Measurements from ENCODE around the gene TBC1D16. TPM values are rescaled to one million over a fixed set of nuclear protein-coding genes. Genes with fewer than 3 reads are reported as not detected.

TBC1D16 gene
- total RNA-seq, 1 donor from 2014 or later, result 1.4 TPM

DNA sequence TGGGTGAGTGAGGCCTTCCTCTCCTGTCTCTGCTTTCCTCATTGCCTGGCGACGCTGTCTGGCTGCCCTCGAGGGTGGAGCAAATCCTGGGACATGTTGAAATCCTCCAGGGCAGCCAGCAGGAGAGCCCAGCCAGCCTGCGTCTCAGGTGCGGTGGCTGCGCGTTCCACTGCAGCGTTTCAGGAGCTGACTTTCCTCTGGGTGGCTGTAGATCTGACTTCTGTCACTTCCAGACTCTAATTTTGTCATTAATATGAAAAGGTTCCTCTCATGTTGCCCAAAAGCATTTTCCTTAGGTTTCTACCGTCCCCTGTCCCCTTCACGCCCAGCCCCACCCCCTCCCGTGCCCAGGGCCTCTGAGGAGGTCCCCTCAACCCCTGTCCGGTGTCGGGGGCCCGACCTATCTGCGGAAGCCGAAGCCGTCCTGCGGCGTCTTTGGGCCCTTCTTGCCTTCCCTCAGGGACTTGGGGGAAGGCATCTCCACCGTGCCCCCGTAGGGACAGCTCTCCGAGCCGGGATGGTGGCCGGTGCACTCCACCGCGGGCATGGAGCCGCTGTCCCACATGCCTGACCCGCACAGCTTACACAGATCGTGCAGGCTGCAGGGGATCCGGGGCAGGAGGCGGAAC is 95.1 kb downstream of the TBC1D16 start:
- H3K27ac Mint-ChIP-seq, result no peak overlapping the region
- H3K9me3 Mint-ChIP-seq, result no peaks in the 10 kb centered on the region
- intact Hi-C loops (cut with micrococcal nuclease), result no loop called here
- no peaks in the 10 kb centered on the region for H3K36me3 Mint-ChIP-seq (ENCODE audit: low read depth)
- H3K4me1 Mint-ChIP-seq (ENCODE audit: low read depth), result peaks cover 4% of the 10 kb centered on the region
- no peak for DNase-seq (ENCODE audit: low spot score)
- peaks cover 6% of the 10 kb centered on the region for H3K27me3 Mint-ChIP-seq (ENCODE audit: low read depth)
- no peak overlapping the region for H3K4me3 Mint-ChIP-seq (ENCODE audit: low read depth)

DNA sequence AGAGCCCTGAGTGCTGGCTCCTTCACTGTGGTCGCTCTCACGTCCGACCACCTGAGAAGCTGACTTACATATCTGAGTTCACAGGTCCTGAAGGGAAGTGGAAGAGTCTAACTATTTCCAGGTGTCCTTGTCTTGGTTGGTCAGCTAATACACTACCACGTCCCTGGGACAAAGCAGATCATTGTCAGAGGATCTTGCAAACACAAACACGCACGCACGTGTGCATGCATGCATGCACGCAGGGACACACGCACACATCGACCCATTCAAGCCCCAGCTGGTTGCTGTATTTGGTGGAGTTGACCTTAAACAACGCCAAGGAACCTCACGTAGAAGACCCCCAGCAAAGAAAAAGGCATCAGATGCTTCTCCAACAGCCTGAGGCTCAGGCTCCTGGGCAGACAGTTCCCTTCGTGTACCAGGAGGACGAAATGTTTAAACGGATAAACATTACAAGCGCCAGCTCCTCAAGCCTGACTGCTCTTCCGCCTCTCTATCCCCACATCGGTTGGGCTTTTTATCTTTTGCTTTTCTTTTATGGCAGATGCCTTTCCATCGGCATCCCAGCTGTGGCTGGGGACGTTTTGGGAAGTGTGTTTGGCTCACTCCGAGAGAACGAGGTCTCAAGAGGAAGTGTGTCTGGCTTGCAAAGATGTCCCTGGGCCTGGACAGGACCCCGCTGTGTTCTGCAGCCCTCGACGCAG is 95.8 kb downstream of the TBC1D16 start:
- Mint-ChIP-seq H3K27ac (no peak overlapping the region), H3K4me1 (ENCODE audit: low read depth) (peaks cover 4% of the 10 kb centered on the region), H3K27me3 (ENCODE audit: low read depth) (peaks cover 6% of the 10 kb centered on the region), H3K9me3 (no peaks in the 10 kb centered on the region), H3K36me3 (ENCODE audit: low read depth) (no peaks in the 10 kb centered on the region), H3K4me3 (ENCODE audit: low read depth) (no peak overlapping the region)
- intact Hi-C loops (cut with micrococcal nuclease), result no loop called here
- no peak for DNase-seq (ENCODE audit: low spot score)

DNA sequence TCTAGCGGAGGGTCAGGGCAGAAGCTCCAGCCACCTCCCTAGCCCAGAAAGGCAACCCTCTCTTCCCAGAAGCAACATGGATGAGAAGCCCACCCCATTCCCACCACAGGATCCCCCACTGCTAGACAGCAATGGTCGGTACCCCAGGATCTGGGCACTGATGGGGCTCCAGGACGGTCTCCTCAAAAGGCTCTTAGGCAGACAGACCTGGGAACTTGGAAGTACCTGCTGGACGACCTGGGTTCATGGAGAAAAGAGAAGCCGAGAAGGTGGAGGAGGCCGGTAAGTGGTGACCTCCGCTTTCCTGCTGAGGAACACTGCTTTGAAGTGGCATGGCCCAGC is 96.6 kb downstream of the TBC1D16 start:
- H3K9me3 Mint-ChIP-seq, result no peaks in the 10 kb centered on the region
- peaks cover 10% of the 10 kb centered on the region for H3K27me3 Mint-ChIP-seq (ENCODE audit: low read depth)

DNA sequence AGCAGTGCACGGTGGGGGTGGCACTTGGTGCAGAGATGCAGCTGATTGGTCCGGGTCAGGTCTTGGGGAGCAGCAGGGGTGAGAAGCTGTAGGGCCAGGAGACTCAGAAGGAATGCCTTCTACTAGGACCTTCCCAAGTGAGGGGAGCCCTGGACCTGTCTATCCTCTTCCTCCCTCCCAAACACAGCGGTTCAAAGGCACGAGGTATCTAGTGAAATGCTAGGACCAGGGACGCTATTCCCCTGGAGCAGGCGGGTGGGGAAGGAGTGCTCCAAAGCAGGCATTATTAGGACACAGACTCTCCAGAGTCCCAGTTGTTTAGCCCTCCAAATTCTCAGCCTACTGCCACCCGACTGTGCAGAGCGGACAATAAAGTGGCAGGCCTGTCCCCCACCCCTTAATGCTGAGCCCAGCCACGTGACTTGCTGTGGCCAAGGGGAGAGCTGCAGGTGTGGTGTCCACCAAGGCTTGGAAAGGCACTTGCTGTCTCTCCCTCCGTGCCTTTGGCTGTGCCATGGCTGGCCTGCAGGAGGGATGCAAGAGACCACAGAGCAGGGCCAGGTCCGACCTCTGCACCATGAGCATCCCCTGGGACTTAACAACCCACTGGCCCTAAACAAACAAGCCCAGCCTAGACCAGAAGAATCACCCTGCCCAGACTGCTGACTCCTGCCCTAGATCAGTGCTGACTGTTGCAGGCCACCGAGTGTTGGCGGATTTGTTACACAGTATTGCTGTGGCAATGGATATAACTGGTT is 97.2 kb downstream of the TBC1D16 start:
- Mint-ChIP-seq H3K36me3 (ENCODE audit: low read depth) (no peaks in the 10 kb centered on the region), H3K27me3 (ENCODE audit: low read depth) (peaks cover 16% of the 10 kb centered on the region), H3K9me3 (no peaks in the 10 kb centered on the region), H3K4me1 (ENCODE audit: low read depth) (peaks cover 4% of the 10 kb centered on the region), H3K27ac (no peak overlapping the region), H3K4me3 (ENCODE audit: low read depth) (no peak overlapping the region)
- intact Hi-C loops (cut with micrococcal nuclease), result no loop called here
- DNase-seq (ENCODE audit: low spot score), result no peak

More for the DNA sequence above, 96.6 kb downstream of the TBC1D16 start:
- no peak overlapping the region for H3K27ac Mint-ChIP-seq
- no peak for DNase-seq (ENCODE audit: low spot score)
- H3K36me3 Mint-ChIP-seq (ENCODE audit: low read depth), result no peaks in the 10 kb centered on the region
- no peak overlapping the region for H3K4me3 Mint-ChIP-seq (ENCODE audit: low read depth)
- H3K4me1 Mint-ChIP-seq (ENCODE audit: low read depth), result peaks cover 4% of the 10 kb centered on the region
- intact Hi-C loops (cut with micrococcal nuclease), result no loop called here

DNA sequence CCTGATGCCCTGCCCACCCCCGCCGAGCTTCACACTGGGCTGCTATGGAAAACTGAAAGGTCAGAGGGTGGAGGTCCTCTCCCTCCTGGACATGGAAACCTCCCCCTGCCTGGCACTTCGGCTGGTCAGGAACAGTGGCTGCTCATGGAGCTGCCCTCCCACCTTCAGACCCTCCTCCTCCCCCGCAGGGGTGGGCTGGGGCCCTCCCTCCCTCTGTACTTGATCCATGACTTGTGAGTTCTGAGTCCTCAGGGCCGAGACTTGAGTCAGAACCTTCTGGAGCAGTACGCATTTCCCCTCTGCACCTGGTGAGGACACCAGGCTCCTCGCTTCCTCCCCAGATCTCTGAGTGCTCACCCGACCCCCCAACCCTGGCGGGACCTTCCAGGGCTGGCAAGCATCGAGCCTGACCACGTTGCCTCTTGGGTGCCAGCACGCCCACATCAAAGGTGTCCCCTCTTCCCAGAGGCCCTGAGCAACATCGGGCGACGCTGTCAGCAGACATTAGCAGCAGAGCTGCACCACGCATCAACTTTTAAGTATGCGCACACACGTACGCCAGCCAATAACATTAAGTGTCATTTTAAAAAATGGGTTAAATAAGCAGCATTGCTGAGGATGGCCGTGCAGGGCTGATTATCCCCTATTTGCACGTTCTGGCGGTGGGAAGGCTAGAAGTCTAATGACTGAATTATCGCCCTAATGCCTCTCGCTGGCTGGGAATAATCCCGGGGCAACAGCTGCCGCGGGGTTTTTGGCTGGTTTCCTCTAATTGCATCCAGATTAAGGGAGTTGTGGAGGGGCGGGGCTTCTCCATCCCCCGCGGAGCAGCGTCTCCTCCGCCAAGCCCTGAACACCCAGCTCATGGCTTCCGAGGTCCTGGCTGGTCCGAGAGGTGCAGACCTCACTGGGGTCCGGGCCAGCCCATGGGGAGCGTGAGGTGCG is 98.0 kb downstream of the TBC1D16 start:
- intact Hi-C loops (cut with micrococcal nuclease), result no loop called here
- Mint-ChIP-seq H3K27ac (no peak overlapping the region), H3K9me3 (no peaks in the 10 kb centered on the region), H3K36me3 (ENCODE audit: low read depth) (no peaks in the 10 kb centered on the region), H3K4me1 (ENCODE audit: low read depth) (no peaks in the 10 kb centered on the region), H3K27me3 (ENCODE audit: low read depth) (peaks cover 24% of the 10 kb centered on the region), H3K4me3 (ENCODE audit: low read depth) (no peak overlapping the region)
- no peak for DNase-seq (ENCODE audit: low spot score)

DNA sequence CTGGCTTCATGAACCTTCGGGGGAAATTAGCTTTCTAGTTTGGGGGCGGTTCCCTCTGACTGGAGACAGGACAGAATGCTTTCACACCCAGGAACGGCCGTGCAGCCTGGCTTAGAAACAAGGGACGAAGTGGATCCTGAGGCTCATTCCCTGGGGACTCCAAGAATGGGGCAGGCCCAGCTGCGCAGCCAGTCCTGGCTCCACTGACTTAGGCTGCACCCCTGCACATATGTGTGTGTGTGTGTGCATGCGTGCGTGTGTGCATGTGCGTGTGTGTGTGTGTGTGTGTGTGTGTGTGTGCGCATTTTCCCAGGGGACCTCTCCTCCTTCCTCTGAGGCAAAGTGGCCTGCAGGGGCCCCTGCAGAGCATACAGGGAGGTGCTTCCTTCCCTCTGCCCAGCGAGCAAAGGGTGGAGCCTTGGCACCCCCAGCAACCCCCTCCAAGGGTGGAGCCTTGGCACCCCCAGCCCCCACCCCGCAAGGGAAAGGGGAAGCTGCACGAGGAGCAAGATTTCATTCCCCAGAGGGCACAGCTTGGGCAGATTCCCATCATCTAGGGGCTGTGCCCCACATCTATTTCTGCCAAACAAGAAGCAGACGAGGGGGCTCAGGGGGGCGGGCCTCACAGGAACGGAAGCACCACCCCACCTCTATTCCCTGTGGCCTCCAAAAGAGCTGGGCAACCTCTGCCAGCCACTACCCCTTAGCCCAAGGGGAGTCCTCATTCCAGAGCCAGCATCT is 98.9 kb downstream of the TBC1D16 start:
- peaks cover 31% of the 10 kb centered on the region for H3K27me3 Mint-ChIP-seq (ENCODE audit: low read depth)
- H3K4me3 Mint-ChIP-seq (ENCODE audit: low read depth), result no peak overlapping the region
- no peaks in the 10 kb centered on the region for H3K4me1 Mint-ChIP-seq (ENCODE audit: low read depth)
- H3K9me3 Mint-ChIP-seq, result no peaks in the 10 kb centered on the region
- H3K36me3 Mint-ChIP-seq (ENCODE audit: low read depth), result no peaks in the 10 kb centered on the region
- no peak overlapping the region for H3K27ac Mint-ChIP-seq
- no peak for DNase-seq (ENCODE audit: low spot score)
- intact Hi-C loops (cut with micrococcal nuclease), result no loop called here

DNA sequence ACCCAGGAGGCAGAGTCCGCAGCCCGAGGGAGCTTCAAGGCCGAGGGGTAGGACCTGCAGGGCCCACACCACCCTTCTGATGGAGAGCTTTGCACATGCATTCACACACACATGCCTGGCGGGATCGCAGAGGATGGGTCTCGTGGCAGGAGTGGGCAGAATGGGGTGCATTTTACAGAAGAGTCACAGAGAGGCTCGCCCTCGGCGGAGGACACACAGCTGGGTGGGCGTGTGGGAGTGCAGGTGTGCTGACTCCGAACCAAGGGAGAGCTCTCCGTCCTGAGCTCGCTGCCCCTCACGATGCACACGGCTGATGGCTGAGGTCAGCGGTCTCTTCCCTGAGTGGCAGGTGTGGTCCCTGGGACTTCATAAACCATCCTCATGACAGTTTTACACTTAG is 99.6 kb downstream of the TBC1D16 start:
- no peak overlapping the region for H3K27ac Mint-ChIP-seq

DNA sequence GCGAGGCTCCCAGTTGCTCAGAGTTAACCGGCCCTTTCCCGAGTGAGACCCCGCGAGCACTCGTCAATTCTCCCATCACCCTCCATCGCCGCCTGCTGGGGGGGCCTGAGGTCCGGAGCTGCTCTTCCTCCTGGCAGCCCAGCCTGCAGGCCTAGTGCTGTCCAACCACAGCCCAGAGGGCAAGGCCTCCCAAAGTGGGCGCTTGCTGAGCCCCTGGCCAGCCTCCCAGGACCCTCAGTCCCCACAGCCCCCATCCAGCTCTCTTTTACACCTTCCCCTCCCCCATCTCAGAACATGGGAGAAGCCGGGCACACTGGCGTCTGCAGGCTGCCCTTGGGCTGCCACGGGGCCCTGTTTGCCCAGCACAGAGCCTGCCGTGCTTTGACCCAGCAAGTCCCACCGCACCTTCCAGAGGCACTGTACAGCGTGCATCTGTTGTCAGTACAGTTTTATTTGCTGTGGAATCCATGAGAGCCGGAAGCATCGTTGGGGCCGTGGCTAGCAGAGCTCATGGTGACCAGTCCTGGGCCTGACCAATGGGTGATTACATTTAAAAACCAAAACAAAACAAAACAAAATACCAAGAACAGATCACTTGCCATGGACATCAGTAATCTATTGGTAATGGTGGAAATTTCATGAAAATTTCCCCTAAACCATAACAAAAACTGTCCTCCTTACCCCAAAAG is 100.3 kb downstream of the TBC1D16 start:
- no peak for DNase-seq (ENCODE audit: low spot score)
- intact Hi-C loops (cut with micrococcal nuclease), result no loop called here
- no peaks in the 10 kb centered on the region for H3K36me3 Mint-ChIP-seq (ENCODE audit: low read depth)
- peaks cover 2% of the 10 kb centered on the region for H3K4me1 Mint-ChIP-seq (ENCODE audit: low read depth)
- no peaks in the 10 kb centered on the region for H3K9me3 Mint-ChIP-seq
- peaks cover 41% of the 10 kb centered on the region for H3K27me3 Mint-ChIP-seq (ENCODE audit: low read depth)
- H3K27ac Mint-ChIP-seq, result no peak overlapping the region
- no peak overlapping the region for H3K4me3 Mint-ChIP-seq (ENCODE audit: low read depth)

More for the DNA sequence above, 99.6 kb downstream of the TBC1D16 start:
- Mint-ChIP-seq H3K4me3 (ENCODE audit: low read depth) (no peak overlapping the region), H3K27me3 (ENCODE audit: low read depth) (peaks cover 38% of the 10 kb centered on the region), H3K9me3 (no peaks in the 10 kb centered on the region), H3K4me1 (ENCODE audit: low read depth) (peaks cover 2% of the 10 kb centered on the region), H3K36me3 (ENCODE audit: low read depth) (no peaks in the 10 kb centered on the region)
- no peak for DNase-seq (ENCODE audit: low spot score)
- intact Hi-C loops (cut with micrococcal nuclease), result no loop called here

DNA sequence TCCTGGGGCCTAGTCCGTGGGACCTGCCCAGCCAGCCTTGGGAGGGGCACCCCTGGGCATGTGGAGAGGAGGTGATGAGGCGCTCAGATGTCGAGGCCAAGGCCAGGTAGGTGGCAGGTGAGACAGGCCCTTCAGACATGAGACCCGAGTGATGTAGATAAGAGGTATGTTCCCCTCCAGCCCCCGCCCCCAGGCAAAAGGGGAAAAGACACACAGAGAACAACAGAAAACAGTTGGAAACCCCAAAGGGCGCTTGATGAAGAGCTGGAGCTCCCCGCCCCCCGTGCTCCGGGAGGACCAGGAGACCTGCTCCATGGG is 101.1 kb downstream of the TBC1D16 start:
- intact Hi-C loops (cut with micrococcal nuclease), result no loop called here
- no peaks in the 10 kb centered on the region for H3K9me3 Mint-ChIP-seq
- peaks cover 41% of the 10 kb centered on the region for H3K27me3 Mint-ChIP-seq (ENCODE audit: low read depth)
- H3K4me1 Mint-ChIP-seq (ENCODE audit: low read depth), result peaks cover 2% of the 10 kb centered on the region
- DNase-seq (ENCODE audit: low spot score), result no peak
- H3K27ac Mint-ChIP-seq, result no peak overlapping the region
- no peaks in the 10 kb centered on the region for H3K36me3 Mint-ChIP-seq (ENCODE audit: low read depth)
- no peak overlapping the region for H3K4me3 Mint-ChIP-seq (ENCODE audit: low read depth)

DNA sequence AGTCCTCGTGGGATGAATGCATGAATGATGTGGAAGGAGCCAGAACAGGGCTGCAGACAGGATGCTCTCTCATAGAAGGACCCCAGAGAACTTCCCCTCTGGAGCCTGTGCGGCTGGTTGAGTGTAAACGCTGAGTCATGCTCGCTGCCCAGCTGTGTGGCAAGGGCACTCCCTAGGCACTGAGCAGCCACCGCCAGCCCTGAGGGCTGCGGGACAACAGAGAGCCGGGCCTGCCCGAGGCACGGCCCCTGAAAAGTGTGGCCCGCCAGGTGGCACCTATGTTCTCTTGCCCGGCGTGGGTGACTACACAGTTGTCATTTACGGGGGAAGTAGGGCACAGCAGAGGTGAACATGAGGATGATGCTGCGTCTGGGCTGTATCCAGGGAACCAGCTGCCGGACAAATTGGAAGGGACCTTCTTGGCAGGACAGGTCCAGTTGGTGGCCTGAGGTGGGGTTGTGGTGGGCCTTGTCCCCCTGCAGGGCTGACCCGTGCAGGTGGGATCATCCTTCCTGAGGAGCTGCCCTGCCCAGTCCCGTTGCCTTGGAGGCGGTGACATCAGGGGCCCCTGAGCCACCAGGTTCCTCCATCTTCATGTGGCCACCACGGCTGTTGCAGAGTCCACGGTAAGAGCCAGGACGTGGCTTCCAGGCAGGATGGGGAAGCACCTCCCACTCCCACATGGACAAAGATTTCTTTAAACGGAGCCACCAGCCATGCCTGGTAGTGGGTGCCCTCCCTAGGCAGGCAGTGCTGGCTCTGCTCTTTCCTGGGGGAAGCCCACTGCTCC is 101.6 kb downstream of the TBC1D16 start:
- no peak for DNase-seq (ENCODE audit: low spot score)
- H3K27me3 Mint-ChIP-seq (ENCODE audit: low read depth), result peaks cover 44% of the 10 kb centered on the region
- intact Hi-C loops (cut with micrococcal nuclease), result no loop called here

More for the DNA sequence above, 101.6 kb downstream of the TBC1D16 start:
- Mint-ChIP-seq H3K9me3 (no peaks in the 10 kb centered on the region), H3K36me3 (ENCODE audit: low read depth) (no peaks in the 10 kb centered on the region), H3K27ac (no peak overlapping the region), H3K4me1 (ENCODE audit: low read depth) (peaks cover 2% of the 10 kb centered on the region), H3K4me3 (ENCODE audit: low read depth) (no peak overlapping the region)

All from activated T-helper 2 cell treated with anti-CD3 and anti-CD28 coated beads, Interferon-gamma antibody, Interleukin-2, Interleukin-4, amounts not matched to agents 10 μg/mL and 5 μg/mL and 100 μg/mL, durations not matched to agents 14 hours and 24 hours and 36 hours (primary cell).